GM12801 (cell line): Measurements from ENCODE around the gene PARVA.

Experiments used
- CTCF ChIP-seq: IDR thresholded peaks from one replicate; pipeline ENCODE4 v1.5.1; 2011; ENCODE audit warnings: control low read depth; ENCODE audit not compliant: insufficient read length; ENCODE audit errors: extremely low read depth

PARVA gene

GRCh38 chr11:12503039-12503484, 125.7 kb downstream of the PARVA start:
- TF ChIP-seq CTCF, result no peak

- no peak for TF ChIP-seq CTCF
Observed at GRCh38 chr11:12503886-12504285, 126.5 kb downstream of the PARVA start.

GRCh38 chr11:12505183-12505582, 127.8 kb downstream of the PARVA start:
- no peak for TF ChIP-seq CTCF

- TF ChIP-seq CTCF, result no peak
Observed at GRCh38 chr11:12506404-12506921, 129.1 kb downstream of the PARVA start.

- TF ChIP-seq CTCF, result no peak
Observed at GRCh38 chr11:12507391-12507790, 130.0 kb downstream of the PARVA start.

- TF ChIP-seq CTCF, result no peak
Observed at GRCh38 chr11:12508151-12508751, 130.9 kb downstream of the PARVA start.

GRCh38 chr11:12509371-12509770, 132.0 kb downstream of the PARVA start:
- no peak for TF ChIP-seq CTCF
